ENCODE measurements around the gene RIMS1. TPM values are rescaled to one million over a fixed set of nuclear protein-coding genes. Genes with fewer than 3 reads are reported as not detected.

Gene RIMS1
- total and polyA plus RNA-seq, 4 donors: 0.09 to 0.17 TPM; not detected in 2

DNA sequence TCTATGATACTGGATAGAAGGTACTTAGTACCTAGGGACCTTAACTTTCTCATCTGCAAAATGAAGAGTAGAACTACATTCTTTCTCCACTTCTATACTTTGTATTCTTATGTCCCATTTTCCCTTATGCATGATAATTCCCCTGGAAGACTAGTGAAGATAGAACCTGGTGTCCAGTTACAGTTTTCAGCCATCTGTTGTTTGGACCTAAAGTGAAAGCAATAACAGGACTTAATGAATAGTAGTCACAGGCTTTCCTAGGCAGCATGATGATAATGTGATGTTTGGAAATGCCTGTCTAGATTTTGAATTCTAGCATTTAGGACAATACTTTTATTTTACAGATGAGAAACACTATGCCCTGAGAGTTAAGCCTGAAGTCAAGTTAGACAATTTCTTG, 153.8 kb downstream of the RIMS1 start:
- H3K27ac ChIP-seq (ENCODE audit: low read depth in 1 of 2, low read length in 2 of 2): no peak overlapping the region
- no peaks in the 10 kb centered on the region for H3K4me1 ChIP-seq (ENCODE audit: control insufficient read depth in 4 of 4, insufficient read depth in 4 of 4, low read length in 3 of 4)
- H3K9me3 ChIP-seq (ENCODE audit: control insufficient read depth in 4 of 4, low read length in 3 of 4): no peaks in the 10 kb centered on the region
- H3K9ac ChIP-seq (ENCODE audit: low read depth in 1 of 2, low read length in 2 of 2): no peak overlapping the region
- peaks cover 0 to 7% (median 0%) of the 10 kb centered on the region in 4 donors for H3K27me3 ChIP-seq (ENCODE audit: control insufficient read depth in 4 of 4, insufficient read depth in 4 of 4, low read length in 3 of 4)
- H3K4me3 ChIP-seq (ENCODE audit: low read depth in 1 of 3, low read length in 3 of 3): no peak overlapping the region
- no peak for DNase-seq (ENCODE audit: low spot score)
- no peaks in the 10 kb centered on the region for H3K36me3 ChIP-seq (ENCODE audit: control insufficient read depth in 4 of 4, insufficient read depth in 3 of 4, low read depth in 1 of 4, low read length in 3 of 4)
- TF ChIP-seq YY1 (IDR thresholded peaks at IDR 0.05): no peak
- no peak for TF ChIP-seq JUND (IDR thresholded peaks at IDR 0.05)
- no peak for TF ChIP-seq HNF4A (conservative IDR thresholded peaks at IDR 0.05)
- TF ChIP-seq, protein P1, sequence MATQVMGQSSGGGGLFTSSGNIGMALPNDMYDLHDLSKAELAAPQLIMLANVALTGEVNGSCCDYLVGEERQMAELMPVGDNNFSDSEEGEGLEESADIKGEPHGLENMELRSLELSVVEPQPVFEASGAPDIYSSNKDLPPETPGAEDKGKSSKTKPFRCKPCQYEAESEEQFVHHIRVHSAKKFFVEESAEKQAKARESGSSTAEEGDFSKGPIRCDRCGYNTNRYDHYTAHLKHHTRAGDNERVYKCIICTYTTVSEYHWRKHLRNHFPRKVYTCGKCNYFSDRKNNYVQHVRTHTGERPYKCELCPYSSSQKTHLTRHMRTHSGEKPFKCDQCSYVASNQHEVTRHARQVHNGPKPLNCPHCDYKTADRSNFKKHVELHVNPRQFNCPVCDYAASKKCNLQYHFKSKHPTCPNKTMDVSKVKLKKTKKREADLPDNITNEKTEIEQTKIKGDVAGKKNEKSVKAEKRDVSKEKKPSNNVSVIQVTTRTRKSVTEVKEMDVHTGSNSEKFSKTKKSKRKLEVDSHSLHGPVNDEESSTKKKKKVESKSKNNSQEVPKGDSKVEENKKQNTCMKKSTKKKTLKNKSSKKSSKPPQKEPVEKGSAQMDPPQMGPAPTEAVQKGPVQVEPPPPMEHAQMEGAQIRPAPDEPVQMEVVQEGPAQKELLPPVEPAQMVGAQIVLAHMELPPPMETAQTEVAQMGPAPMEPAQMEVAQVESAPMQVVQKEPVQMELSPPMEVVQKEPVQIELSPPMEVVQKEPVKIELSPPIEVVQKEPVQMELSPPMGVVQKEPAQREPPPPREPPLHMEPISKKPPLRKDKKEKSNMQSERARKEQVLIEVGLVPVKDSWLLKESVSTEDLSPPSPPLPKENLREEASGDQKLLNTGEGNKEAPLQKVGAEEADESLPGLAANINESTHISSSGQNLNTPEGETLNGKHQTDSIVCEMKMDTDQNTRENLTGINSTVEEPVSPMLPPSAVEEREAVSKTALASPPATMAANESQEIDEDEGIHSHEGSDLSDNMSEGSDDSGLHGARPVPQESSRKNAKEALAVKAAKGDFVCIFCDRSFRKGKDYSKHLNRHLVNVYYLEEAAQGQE (IDR thresholded peaks at IDR 0.05): no peak
- no peak for TF ChIP-seq SP1 (IDR thresholded peaks at IDR 0.05)
- no peak for TF ChIP-seq RXRA (IDR thresholded peaks at IDR 0.05)
- TF ChIP-seq RAD21 (IDR thresholded peaks at IDR 0.05): no peak
- no peak for TF ChIP-seq TAF1 (conservative IDR thresholded peaks at IDR 0.05)
- TF ChIP-seq, protein P2, sequence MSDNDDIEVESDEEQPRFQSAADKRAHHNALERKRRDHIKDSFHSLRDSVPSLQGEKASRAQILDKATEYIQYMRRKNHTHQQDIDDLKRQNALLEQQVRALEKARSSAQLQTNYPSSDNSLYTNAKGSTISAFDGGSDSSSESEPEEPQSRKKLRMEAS (IDR thresholded peaks at IDR 0.05): no peak
- TF ChIP-seq FOXA2 (IDR thresholded peaks at IDR 0.05): no peak
- no peak for TF ChIP-seq FOXA1 (IDR thresholded peaks at IDR 0.05)
- TF ChIP-seq ZBTB33 (IDR thresholded peaks at IDR 0.05): no peak
- TF ChIP-seq ATF3 (IDR thresholded peaks at IDR 0.05): no peak
- TF ChIP-seq HNF4G (IDR thresholded peaks at IDR 0.05): no peak
- no peak for TF ChIP-seq CTCF (IDR thresholded peaks at IDR 0.05; ENCODE audit: low read depth, low read length, missing input control)
- no peak for TF ChIP-seq EGR1 (IDR thresholded peaks at IDR 0.05; ENCODE audit: low read depth in 2 of 2)
- TF ChIP-seq GABPA (IDR thresholded peaks at IDR 0.05 in 1 of 2, conservative IDR thresholded peaks at IDR 0.05 in 1 of 2): no peak
- no peak for TF ChIP-seq NR2F2 (IDR thresholded peaks at IDR 0.05)

All from liver (tissue), 9 donors.